HG02678 (cell line): ENCODE data around the gene PPIF.

ENCODE experiments used
- ATAC-seq: cut with Tn5 transposase; IDR thresholded peaks from one replicate; pipeline ENCODE4 v1.9.1; 2021; ENCODE audit warnings: mild to moderate bottlenecking, moderate library complexity; ENCODE audit not compliant: unreplicated experiment

The PPIF gene

DNA sequence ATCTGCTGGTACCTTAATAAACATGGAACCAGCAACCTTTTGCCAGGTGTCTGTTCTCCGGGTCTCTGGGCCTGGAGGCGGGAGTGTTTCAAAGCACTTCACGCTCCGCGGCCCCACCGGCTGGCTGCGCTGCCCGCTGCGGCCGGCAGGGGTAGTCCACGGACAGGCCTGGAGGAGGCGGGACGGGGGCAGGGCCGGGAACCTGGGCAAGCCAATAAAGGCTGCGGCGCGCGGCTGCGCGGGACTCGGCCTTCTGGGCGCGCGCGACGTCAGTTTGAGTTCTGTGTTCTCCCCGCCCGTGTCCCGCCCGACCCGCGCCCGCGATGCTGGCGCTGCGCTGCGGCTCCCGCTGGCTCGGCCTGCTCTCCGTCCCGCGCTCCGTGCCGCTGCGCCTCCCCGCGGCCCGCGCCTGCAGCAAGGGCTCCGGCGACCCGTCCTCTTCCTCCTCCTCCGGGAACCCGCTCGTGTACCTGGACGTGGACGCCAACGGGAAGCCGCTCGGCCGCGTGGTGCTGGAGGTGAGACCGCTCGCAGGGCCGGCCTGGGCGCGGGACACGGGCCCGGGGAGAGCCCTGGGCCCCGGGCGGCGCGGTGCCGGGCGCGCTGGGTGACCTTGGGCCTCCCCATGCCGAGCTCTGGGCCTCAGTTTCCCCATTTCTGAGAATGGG, at the start of gene PPIF:
Gene PPIF, plus strand, starts transcription at position 244 of the 668 bp plus-strand sequence. Its CDS starts 80 bp downstream, at position 324.
- peak; percentile 81 for ATAC-seq

DNA sequence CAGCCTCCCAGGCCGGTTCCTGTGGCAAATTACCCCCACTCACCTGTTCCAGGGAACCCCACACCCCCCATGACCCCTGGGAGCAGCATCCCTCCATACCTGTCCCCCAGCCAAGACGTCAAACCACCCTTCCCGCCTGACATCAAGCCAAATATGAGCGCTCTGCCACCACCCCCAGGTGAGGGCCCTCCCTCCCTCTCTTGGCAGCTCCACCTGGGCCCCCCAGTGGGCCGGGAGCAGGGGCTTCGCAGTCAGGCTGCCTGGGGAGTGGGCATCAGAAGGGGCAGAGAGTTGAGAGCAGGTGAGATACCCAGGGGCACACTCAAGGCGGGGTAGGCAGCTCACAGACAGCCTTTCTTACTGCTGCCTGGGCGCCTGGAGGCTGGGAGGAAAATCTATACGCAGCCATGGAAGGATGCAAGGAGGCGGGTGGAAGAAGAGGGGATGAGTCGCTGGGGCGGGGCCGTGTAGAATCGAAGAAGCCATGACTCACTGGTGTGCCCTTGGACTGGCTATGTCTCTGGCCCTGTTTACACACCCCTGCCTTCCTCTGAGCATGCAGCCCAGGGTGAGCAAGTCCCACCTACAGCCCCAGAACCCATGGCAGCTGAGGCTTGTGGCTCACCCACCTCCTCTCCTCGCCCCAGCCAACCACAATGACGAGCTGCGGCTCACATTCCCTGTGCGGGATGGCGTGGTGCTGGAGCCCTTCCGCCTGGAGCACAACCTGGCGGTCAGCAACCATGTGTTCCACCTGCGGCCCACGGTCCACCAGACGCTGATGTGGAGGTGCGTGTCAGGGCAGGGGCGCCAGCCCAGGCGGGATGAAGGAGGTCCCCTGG, 48.6 kb upstream of the PPIF start:
- ATAC-seq: no peak

DNA sequence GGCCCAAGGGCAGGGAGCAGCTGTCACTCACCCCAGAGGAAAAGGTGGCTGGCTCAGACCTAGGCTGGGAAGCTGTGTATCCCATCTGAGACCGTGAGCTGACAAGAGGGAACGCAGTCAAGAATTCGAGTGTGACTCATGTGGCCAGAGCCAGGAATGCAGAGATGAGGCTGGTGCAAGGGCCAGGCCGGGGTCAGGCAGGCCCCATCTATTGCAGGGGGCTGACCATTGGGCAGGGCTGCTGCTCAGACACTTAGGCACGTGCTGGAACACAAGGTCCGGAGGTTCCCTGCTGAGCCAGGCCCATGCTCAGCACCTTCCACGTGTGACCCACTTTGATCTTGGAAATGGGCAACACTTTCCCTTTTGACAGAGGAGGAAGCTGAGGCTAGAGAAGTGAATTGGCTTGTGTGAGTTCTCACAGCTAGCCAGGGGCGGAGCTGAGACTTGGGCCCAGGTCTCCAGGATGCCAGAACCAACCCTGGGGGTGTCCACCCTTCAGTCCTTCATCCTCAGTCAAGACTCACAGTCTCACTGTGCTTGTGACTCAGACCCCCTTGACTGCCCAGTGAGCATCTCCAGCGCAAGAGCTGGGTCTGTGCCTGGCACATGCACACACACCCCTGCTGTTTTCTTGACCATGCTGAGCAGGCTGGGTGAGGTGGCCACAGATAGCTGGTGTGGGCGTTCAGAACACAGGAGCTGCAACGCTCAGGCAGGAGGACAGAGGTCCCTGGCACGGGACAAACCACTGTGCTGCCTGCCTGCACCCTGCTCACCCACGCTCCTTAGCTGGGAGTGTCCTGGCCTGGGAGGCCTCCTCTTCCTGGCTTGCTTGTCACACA, 47.6 kb upstream of the PPIF start:
- ATAC-seq: no peak

DNA sequence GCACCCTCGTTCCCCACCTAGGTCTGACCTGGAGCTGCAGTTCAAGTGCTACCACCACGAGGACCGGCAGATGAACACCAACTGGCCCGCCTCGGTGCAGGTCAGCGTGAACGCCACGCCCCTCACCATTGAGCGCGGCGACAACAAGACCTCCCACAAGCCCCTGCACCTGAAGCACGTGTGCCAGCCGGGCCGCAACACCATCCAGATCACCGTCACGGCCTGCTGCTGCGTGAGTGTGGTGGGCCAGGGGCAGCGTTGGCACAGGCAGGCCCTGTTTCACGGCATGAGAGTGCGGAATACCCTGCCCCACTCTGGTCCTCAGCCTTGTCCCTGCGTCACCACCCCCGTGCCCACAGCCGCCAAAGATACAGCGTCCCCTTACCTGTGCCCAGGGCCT, 46.6 kb upstream of the PPIF start:
- ATAC-seq: no peak

DNA sequence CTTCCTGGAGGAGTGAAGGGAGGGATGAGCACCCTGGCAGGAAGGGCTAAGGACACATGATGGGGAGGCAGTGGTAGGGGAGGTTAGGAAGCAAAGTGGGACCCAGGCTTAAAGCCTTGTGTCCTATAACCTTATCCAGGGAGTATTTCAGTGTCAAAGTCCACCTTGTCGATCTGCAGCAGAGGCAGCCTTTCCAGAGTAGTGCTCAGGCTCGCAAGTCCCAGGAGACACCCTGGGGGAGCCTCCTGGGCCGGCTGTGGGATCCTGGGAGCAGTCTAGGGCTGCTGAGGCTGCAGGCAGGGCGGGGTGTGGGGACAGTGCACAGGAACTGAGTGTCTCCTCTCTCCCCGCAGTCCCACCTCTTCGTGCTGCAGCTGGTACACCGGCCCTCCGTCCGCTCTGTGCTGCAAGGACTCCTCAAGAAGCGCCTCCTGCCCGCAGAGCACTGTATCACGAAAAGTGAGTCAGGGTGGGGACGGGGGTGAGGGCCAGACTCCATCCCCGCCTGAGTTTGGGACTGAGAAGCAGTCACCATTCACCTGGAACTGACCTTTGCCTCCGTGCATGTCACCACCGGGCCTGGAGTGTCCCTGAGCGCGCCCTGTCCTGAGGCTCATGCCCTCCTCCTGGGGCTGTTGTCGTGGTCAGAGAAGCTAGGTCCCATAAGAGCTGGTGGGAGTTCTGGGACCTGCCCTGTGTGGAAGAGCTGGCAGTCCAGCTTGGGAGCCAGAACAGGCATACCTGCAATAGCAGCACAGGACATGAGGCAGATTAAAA, 45.3 kb upstream of the PPIF start:
- ATAC-seq: no peak

DNA sequence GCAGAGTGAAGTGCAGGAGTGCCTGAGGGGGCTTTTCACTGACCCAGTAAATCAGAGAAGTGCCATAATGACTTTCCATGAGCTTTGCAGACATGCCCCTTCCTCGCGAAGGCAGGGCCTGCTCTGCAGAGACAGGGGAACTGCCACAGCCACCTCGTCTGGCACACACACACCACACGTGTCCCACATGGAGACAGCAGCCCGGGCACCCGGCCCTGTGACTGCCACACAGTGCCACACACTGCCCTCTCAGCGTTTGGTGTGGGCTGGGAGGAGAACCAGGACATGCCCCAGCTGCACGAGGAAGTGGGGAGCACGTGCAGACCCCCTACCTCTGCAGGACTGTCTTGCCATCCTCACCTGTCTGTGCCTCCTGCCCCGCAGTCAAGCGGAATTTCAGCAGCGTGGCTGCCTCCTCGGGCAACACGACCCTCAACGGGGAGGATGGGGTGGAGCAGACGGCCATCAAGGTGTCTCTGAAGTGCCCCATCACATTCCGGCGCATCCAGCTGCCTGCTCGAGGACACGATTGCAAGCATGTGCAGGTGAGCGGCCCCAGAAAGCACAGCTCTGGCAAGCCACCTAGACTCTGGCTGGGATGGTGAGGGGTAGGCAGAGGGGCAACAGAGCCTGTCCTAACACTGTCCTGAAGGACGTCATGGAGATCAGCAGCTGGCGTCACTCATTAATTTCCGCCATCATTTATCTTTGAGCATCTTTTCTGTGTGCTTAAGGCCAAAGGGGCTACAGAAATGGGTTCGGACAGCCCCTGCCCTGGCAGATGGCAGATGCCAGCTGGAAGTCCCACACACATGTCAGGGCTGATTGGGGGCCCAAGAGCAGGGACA, 43.4 kb upstream of the PPIF start:
- ATAC-seq: no peak

DNA sequence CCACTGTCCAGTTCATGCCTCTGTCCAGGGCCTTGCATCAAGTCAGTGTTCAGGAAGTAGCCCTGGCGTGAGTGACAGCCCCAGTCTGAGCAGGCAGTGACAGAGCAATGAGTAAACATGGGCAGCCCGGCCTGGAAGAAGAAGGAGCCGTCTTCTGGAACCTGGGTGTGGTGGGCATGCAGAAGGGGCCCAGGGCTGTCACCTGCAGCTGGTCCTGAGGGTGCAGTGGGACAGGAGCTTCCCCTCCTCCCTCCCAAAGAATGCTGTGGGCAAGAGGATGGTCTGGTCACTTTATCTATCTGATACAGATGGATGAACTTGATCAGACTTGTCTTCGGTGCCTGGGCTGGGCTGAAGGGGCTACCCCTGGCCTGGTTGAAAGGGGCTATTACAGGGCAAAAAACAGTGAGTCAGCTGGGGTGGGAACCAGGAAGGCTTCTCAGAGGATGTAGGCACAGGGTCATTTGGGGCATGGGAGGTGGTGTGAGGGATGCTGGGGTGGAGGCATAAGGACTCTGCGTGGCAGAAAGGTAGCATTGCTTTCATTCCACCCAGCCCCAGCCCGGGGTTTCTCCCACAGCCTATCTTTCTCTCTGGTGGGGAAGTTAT, 42.7 kb upstream of the PPIF start:
- no peak for ATAC-seq

DNA sequence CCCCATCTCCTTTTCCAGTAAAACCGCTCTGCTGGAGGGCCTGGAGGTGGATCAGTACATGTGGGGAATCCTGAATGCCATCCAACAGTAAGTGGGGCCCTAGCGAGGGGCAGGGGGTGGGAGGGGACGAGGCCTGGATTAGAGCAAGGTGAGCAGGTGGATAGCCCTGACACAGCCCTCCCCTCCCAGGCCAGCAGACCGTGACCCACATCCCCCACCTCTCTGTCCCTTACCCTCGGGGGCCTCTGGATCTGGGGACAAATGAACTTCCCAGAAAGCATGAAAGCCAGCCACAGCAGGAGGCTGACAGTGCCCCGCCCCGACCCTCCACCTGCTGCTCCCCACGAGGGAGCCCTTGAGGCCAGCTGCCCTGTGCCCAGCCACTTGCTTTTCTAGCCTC, 41.8 kb upstream of the PPIF start:
- ATAC-seq: no peak

DNA sequence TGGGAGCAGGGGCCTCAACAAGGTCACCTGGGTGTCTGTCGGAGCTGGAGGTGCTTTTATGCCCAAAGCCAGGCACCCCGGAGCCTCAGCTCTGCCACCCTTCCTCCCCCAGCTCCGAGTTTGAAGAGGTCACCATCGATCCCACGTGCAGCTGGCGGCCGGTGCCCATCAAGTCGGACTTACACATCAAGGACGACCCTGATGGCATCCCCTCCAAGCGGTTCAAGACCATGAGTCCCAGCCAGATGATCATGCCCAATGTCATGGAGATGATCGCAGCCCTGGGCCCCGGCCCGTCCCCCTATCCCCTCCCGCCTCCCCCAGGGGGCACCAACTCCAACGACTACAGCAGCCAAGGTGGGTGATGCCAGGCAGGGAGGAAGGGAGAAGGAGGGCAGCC, 41.3 kb upstream of the PPIF start:
- ATAC-seq: no peak

DNA sequence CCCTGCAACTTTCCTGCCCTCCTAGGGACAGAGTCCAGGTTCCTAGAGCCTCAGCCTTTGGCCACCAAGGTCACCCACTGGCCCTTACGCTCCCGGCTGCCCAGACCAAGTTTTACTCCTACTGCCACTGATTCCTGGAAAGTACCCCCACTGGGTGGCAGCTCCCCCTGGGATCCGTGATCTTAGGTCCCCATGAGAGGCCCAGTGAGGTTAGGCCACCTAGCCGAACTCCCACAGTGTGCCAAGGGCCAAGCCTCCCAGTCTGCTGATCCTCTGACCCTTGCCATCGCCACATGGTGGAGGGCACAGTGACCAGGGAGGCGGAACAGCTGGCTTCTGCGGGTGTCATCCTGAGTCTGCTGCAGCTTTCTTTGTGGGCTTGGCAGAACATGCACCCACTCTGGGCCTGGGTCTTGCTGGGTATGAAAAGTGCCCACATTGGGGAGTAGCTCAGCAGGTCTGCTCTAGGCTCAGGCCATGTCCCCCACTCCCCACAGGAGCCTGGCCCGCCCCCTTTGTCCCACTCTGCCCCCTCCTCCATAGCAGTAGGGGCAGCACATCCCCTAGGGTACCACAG, 40.5 kb upstream of the PPIF start:
- ATAC-seq: no peak

DNA sequence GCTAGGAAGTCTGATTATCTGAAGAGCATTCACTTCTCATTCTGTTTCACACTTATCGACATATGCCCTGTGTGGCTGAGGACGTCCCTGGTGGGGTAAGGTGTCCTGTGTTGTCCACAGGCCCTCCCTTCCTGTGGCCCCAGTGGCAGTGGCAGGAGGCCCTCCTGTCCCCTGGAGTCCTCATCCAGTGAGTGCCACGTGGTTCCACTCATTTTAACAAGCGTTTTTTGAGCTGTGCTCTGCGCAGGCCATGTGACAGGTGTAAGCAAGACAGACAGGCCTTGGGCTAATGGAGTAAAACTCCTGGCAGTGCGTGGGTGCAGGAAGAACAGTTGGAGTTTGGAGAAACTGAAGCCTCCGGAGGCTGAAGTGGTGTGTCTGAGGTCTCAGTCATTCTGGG, 39.3 kb upstream of the PPIF start:
- ATAC-seq: no peak

DNA sequence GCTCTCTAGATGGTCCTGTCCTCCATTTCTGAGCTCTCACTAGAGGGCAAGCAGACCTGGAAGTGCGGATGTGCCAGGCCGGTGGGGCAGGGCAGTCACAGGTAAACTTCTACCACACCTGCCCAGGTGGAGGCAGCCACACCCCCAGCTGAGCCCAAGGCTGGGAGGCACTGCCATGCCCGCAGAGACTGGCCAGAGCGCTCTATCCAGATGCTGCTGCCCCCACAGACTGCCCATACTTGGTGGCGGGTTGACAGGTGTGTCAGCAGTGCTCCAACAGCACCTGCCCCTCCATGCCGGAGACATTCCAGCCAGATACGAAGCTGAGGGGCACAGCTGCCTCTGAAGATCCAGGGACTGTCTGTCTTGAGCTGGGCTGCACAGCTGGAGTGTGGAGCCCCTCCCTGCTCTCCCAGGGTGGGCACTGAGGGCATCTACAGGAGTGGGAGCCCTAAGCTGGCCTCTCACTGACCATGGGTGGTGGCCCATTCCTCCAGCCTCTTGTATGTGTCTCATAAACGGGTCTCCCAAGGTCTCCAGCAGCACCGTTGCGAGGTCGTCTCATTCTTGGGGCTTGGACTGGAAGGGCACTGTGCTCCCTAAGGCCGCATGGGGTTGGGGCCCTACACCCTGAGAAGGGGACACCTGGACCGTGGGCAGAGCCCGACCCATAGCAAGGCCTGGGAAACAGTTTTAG, 38.2 kb upstream of the PPIF start:
- ATAC-seq: no peak

DNA sequence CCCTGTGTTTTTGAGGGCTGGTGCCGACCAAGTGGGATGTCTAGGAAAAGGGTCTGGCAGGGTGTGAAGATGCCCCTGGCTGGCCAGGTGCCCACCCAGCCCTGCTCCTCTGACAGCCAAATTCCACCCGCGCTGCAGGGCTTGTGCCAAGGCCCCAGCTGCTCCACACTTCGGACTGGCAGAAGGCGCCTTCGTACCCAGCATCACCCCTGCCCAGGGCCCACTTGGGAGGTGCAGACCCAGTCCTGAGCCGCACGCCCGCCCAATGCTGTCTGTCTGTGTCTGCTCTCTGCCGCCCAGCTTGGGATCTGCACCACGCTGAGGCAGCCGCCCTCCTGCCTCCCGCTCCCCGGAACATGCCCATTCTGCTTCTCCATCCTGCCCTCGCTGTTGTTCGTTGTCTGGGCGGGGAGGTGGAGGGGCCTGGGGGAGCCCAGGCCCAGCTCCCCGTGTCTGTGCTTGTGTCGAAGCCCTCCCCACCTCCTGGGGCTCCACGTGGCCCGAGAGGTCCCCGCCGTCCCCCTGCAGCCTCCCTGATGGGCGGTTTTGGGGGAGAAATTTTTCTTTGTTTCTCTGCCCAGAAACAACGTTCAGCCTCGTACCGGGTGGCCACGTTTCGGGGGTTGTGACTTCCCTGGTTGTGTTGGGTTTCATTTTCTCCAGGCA, 36.9 kb upstream of the PPIF start:
- no peak for ATAC-seq

DNA sequence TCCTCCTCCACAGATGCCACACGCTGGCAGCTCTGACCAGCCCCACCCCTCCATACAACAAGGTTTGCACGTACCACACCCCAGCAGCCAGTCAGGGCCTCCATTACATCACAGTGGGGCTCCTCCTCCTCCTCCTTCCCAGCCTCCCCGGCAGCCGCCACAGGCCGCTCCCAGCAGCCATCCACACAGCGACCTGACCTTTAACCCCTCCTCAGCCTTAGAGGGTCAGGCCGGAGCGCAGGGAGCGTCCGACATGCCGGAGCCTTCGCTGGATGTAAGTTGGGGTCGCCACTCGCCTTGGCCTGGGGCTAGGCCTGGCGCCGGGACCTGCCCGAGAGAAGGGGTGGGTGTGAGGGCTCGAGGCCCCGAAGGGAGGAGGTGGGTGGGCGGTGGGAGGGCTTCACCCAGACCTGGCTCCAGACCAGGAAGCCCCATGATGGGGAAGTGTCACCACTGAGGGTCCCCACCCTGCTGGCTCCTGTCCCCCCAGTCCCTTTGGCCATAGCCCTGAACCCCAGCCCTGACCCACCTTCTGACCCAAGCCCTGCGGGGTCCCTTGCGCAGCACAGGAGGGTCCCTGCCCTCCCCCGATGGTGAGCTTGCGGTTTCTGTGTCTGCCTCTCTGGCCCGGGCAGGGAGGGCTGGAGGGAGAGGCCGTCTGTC, 36.2 kb upstream of the PPIF start:
- no peak for ATAC-seq

DNA sequence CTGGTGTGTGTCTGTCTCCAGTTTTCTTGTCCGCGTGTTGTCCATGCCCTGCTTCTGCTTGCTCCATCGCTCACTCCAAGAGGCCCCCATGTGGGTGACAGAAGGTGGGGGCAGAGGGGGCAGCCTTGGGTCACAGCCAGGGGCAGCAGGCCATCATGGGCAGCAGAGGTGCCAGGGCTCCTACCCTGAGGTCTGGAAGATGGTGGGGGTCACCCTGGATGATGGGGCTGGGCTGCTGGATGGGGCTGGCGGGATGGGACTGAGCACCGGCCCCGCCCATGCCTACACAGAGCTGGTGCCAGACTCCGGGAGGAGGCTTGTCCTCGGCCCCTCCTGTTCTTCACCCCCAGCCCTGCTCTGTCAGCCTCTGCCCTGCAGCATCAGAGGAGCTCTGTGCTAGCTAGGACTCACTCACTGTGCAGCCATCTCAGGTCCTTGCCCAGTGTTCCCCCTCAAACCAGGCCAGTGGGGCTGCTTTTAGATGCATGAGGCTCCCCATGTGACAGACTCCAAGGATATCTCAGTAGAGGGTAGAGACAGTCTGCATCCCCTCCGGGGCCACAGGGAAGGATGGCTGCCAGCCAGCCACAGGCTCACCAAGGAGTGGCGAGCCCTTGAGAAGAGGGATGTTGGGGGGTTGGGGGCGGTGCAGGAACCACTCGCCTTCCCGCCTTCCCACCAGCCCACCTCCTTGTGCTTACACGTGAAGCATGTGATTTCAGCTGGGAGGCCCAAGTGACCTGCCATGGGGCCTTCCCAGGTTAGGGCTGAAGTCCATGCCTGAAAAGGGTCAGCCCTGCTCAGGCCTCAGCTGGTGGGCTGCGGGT, 35.5 kb upstream of the PPIF start:
- no peak for ATAC-seq

DNA sequence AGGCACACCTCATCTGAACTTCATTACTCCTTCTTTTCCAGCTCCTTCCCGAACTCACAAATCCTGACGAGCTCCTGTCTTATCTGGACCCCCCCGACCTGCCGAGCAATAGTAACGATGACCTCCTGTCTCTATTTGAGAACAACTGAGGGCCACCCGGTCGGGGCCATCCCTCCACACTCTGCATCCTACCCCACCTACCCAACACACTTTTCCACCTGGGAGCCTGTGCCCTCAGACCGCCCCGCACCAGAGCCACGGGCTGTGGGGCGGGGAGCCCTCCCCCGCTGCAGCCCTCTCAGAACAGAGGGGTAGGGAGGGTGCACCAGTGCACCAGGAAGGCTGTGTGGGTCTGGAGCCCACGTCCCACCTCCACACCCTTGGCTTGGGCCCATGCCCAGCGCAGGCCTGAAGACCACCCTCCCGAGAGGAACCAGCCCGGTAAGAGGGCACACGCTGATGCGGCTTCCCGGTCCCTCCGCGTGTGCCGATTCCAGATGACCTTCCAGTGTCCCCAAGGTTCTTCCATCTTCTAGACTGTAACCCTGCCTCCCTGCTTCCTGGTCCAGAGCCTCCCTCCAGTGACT, 34.6 kb upstream of the PPIF start:
- ATAC-seq: no peak
